Sigmoid colon (tissue), 7 donors: ENCODE data around the gene DNMT3B. TPM values are rescaled to one million over a fixed set of nuclear protein-coding genes. Genes with fewer than 3 reads are reported as not detected.

ENCODE experiments used
- DNase-seq: peaks from one replicate; pipeline ENCODE4 v3.0.0-alpha.2; 2019
- H3K27ac ChIP-seq, 4 donors: fragments of 200-600 bp; sonication (generic); one replicate each; pipeline ENCODE4 v1.5.1; 2016 to 2019; ENCODE audit warnings: mild to moderate bottlenecking in 1 of 4
- H3K27me3 ChIP-seq, 3 donors: fragments of 200-600 bp; sonication (generic); one replicate each; pipeline ENCODE4 v1.5.1; 2019; ENCODE audit warnings: mild to moderate bottlenecking in 1 of 3
- H3K36me3 ChIP-seq, 4 donors: fragments of 200-600 bp; sonication (generic); one replicate each; pipeline ENCODE4 v1.5.1; 2016 to 2019
- H3K4me1 ChIP-seq, 4 donors: fragments of 200-600 bp; sonication (generic); one replicate each; pipeline ENCODE4 v1.5.1; 2017 to 2019
- H3K4me3 ChIP-seq, 4 donors: fragments of 200-600 bp; sonication (generic); one replicate each; pipeline ENCODE4 v1.5.1; 2017 to 2019; ENCODE audit warnings: mild to moderate bottlenecking in 2 of 4, moderate library complexity in 1 of 4
- H3K9me3 ChIP-seq, 4 donors: fragments of 200-600 bp in 3 of 4; sonication (generic) in 3 of 4; one replicate each; pipeline versions ENCODE4 v1.5.1 to v1.6.1; 2013 to 2019
- CTCF ChIP-seq, 4 experiments: fragments of 450-650 bp in 3 of 4; fragments of 200-600 bp in 1 of 4; IDR thresholded peaks; one replicate each; pipeline ENCODE4 v1.5.1; 2016 to 2019; ENCODE audit warnings: antibody characterized with exemption in 4 of 4, mild to moderate bottlenecking in 3 of 4, moderate library complexity in 2 of 4
- EP300 ChIP-seq, 4 donors: sonication (generic); formaldehyde crosslinking; IDR thresholded peaks; one replicate each; pipeline ENCODE4 v1.6.1; 2017; ENCODE audit warnings: antibody characterized with exemption in 4 of 4
- POLR2A ChIP-seq, 2 donors: fragments of 450-650 bp; IDR thresholded peaks; one replicate each; pipeline ENCODE4 v1.6.1; 2016; ENCODE audit warnings: antibody characterized with exemption in 2 of 2, mild to moderate bottlenecking in 2 of 2, moderate library complexity in 2 of 2
- POLR2AphosphoS5 ChIP-seq, 4 donors: sonication (generic); formaldehyde crosslinking; IDR thresholded peaks; one replicate each; pipeline ENCODE4 v1.6.1; 2017; ENCODE audit warnings: antibody characterized with exemption in 4 of 4
- WGBS, 2 donors: extraction: QIAGEN DNeasy Blood & Tissue Kit; methylation state at CpG; one replicate each; pipeline ENCODE4 v1.1.7; 2013; 5-methylcytosine and 5-hydroxymethylcytosine counted together
- intact Hi-C: fragments of 100-400 bp; cut with DNase I; formaldehyde crosslinking; loops from one replicate; pipeline ENCODE4 v1.15.1; 2023
- polyA plus RNA-seq, 3 donors: library from polyadenylated mRNA; stranded (reverse); fragments of 200-250 nt; gene quantifications; one replicate each; pipeline ENCODE4 v1.2.3, GENCODE V29; 2013
- total RNA-seq, 4 donors: library from RNA; depleted of rRNA; stranded (reverse); fragments of >200 nt; gene quantifications; one replicate each; pipeline ENCODE4 v1.1.0, GENCODE V29; 2016
- donor health status: healthy with polysubstance abuse.
- donor health status: Bipolar disorder and iron deficiency.
- donor health status: healthy.

Gene DNMT3B
- total and polyA plus RNA-seq, 7 donors: 0.36 to 1.7 (median 0.60) TPM; not detected in 1

GRCh38 chr20:32823737-32824588 lies 61.8 kb downstream of the DNMT3B start:
- Histone ChIP-seq H3K4me1 (peaks cover 0 to 66% (median 53%) of the 10 kb centered on the region in 4 donors), H3K36me3 (peaks cover 5 to 23% (median 14%) of the 10 kb centered on the region in 4 donors), H3K4me3 (no peak overlapping the region), H3K9me3 (no peaks in the 10 kb centered on the region), H3K27me3 (no peaks in the 10 kb centered on the region), H3K27ac (peak overlapping the region; percentile 14 to 97 (median 68))
- intact Hi-C loops: loop anchor here (5.0 kb wide), 1 partner anchor 53 kb away; no protein-coding TSS in a partner anchor
- TF ChIP-seq POLR2AphosphoS5 (IDR thresholded peaks at IDR 0.05) (no peak), POLR2A (IDR thresholded peaks at IDR 0.05) (no peak), CTCF (IDR thresholded peaks at IDR 0.05) (no peak), EP300 (IDR thresholded peaks at IDR 0.05) (no peak)
- 84 to 88% methylated on average over 7 of the region's 7 CpGs for WGBS, 2 donors
- DNase-seq: no peak

DNA sequence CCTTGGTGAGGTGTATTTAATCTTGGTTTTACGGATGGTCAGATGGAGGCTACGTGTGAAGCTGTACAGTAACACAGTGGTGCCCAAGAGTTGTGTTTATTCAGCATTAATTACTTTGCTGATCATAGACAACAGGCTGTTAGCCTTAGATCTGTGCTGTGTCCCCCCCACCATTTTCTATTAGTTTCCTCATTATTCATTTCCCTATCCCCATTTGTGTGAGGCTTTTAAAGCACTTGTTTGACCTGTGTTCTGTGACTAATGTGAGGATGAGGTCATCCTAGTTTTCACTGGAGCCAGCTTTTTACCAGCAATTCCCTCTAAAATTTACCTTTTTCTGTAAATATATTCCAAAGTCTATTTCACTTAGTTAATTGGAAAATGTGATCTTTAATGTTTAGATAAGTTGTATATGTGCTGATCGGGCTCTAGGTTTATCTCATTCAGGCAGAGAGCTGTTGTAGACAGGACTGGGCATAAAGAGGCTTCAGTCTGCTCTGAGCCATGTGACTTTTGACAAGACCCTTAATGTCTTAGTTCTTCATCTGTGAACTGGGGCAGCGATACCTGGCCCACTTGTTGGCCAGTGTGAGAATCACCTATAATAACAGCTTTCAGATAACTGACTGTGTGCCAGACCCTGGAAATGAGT lies 66.0 kb downstream of the DNMT3B start:
- intact Hi-C loops: no loop called here
- H3K27ac ChIP-seq: peak overlapping the region in 3 of 4 donors; percentile 67 to 78 (median 69)

GRCh38 chr20:32829311-32830005 lies 67.3 kb downstream of the DNMT3B start:
- Histone ChIP-seq H3K4me1 (peaks cover 0 to 62% (median 40%) of the 10 kb centered on the region in 4 donors), H3K27ac (peak overlapping the region; percentile 67 to 78 (median 71)), H3K27me3 (no peaks in the 10 kb centered on the region), H3K9me3 (no peaks in the 10 kb centered on the region), H3K4me3 (no peak overlapping the region), H3K36me3 (peaks cover 5 to 32% (median 19%) of the 10 kb centered on the region in 4 donors)
- peak; percentile 78 for DNase-seq
- intact Hi-C loops: no loop called here
- WGBS, 2 donors: 77 to 84% methylated on average over 3 of the region's 3 CpGs
- TF ChIP-seq EP300 (IDR thresholded peaks at IDR 0.05): no peak
- no peak for TF ChIP-seq CTCF (IDR thresholded peaks at IDR 0.05)
- TF ChIP-seq POLR2A (IDR thresholded peaks at IDR 0.05): no peak
- TF ChIP-seq POLR2AphosphoS5 (IDR thresholded peaks at IDR 0.05): peak in 1 of 4 donors; percentile 7

More for the DNA sequence above, 66.0 kb downstream of the DNMT3B start:
- Histone ChIP-seq H3K27me3 (no peaks in the 10 kb centered on the region), H3K36me3 (peaks cover 5 to 23% (median 14%) of the 10 kb centered on the region in 4 donors), H3K4me1 (peaks cover 0 to 65% (median 46%) of the 10 kb centered on the region in 4 donors), H3K4me3 (no peak overlapping the region), H3K9me3 (no peaks in the 10 kb centered on the region)
- WGBS, 2 donors: 89 to 92% methylated on average over 4 of the region's 4 CpGs
- peak; percentile 2 for DNase-seq
- no peak for TF ChIP-seq CTCF (IDR thresholded peaks at IDR 0.05)
- no peak for TF ChIP-seq EP300 (IDR thresholded peaks at IDR 0.05)
- TF ChIP-seq POLR2AphosphoS5 (IDR thresholded peaks at IDR 0.05): no peak
- TF ChIP-seq POLR2A (IDR thresholded peaks at IDR 0.05): no peak

GRCh38 chr20:32830437-32830836 lies 68.3 kb downstream of the DNMT3B start:
- peaks cover 5 to 41% (median 20%) of the 10 kb centered on the region in 4 donors for H3K36me3 ChIP-seq
- TF ChIP-seq EP300 (IDR thresholded peaks at IDR 0.05) (no peak), POLR2AphosphoS5 (IDR thresholded peaks at IDR 0.05) (peak in 1 of 4 donors; percentile 31)
- 86 to 94% methylated on average over 3 of the region's 3 CpGs for WGBS, 2 donors
- H3K27ac ChIP-seq: peak overlapping the region; percentile 67 to 78 (median 71)
- no peak for DNase-seq
- no peaks in the 10 kb centered on the region for H3K9me3 ChIP-seq
- H3K4me3 ChIP-seq: no peak overlapping the region
- H3K4me1 ChIP-seq: peaks cover 0 to 53% (median 35%) of the 10 kb centered on the region in 4 donors
- intact Hi-C loops: no loop called here
- H3K27me3 ChIP-seq: no peaks in the 10 kb centered on the region
